HCT116 (cell line): ENCODE results near the gene POLR1A. TPM values are rescaled to one million over a fixed set of nuclear protein-coding genes. Genes with fewer than 3 reads are reported as not detected.

Source experiments
- ATAC-seq: fragments of 200-7000 bp; cut with Tn5 transposase; 2 replicates; pipeline ENCODE4 v1.9.1; 2020; ENCODE audit warnings: mild to moderate bottlenecking, moderate library complexity
- BruUV-seq: library from RNA; stranded (reverse); fragments of 400-500 nt; replicated peaks from 2 replicates; lab custom pipeline; 2021; lab: Mats Ljungman, UMichigan
- CTCF ChIA-PET: fragments of 300-600 bp; sonication (Branson Sonifier 250); formaldehyde crosslinking; loops from one replicate; lab custom pipeline; 2021; ENCODE audit warnings: antibody characterized with exemption; lab: Charles Lee
- POLR2A ChIA-PET: fragments of 300-600, 350-600 bp; sonication (Branson Sonifier 250); formaldehyde crosslinking; loops from one replicate; lab custom pipeline; 2021; ENCODE audit warnings: antibody characterized with exemption; lab: Charles Lee
- RAD21 ChIA-PET, 2 experiments: fragments of 300-600 bp; sonication (Branson Sonifier 250); formaldehyde crosslinking; loops; one replicate each; lab custom pipeline; 2023; ENCODE audit warnings: low total read pairs in 2 of 2; ENCODE audit not compliant: uncharacterized antibody in 2 of 2, unreplicated experiment in 2 of 2, low non-redundant PET in 1 of 2; lab: Charles Lee
- DNase-seq: peaks from one replicate; pipeline ENCODE4 v3.0.0-alpha.2; 2010; ENCODE audit warnings: low read depth, low spot score
- H2AFZ ChIP-seq: fragments of 200-600 bp; shearing (Covaris generic), sonication (generic); 2 replicates; pipeline ENCODE4 v1.6.1; 2017; ENCODE audit warnings: low read depth, mixed run types, mixed read lengths, antibody characterized with exemption, low read length; ENCODE audit not compliant: poor library complexity, severe bottlenecking
- H3K27ac ChIP-seq: 2 replicates; pipeline ENCODE4 v1.5.1; 2012; ENCODE audit warnings: low read depth, low read length
- H3K27me3 ChIP-seq: fragments of 200-600 bp; sonication (generic); 2 replicates; pipeline ENCODE4 v1.6.1; 2016; ENCODE audit warnings: mixed run types, low read length, mixed read lengths; ENCODE audit not compliant: insufficient read depth
- H3K36me3 ChIP-seq, 2 experiments: fragments of 200-500 bp in 1 of 2; fragments of 200-600 bp in 1 of 2; sonication (Bioruptor generic) in 1 of 2; sonication (generic) in 1 of 2; 2 replicates each; pipeline versions ENCODE4 v1.5.1 to v1.6.1; 2014 to 2016; ENCODE audit warnings: low read length in 2 of 2, inconsistent platforms in 1 of 2, mixed read lengths in 1 of 2, mixed run types in 1 of 2; ENCODE audit not compliant: insufficient read depth in 2 of 2, control insufficient read depth in 1 of 2
- H3K4me1 ChIP-seq, 2 experiments: fragments of 200-600 bp in 1 of 2; sonication (generic) in 1 of 2; 2 replicates each; pipeline versions ENCODE4 v1.5.1 to v1.6.1; 2012 to 2017; ENCODE audit warnings: low read length in 2 of 2, inconsistent platforms in 1 of 2, mild to moderate bottlenecking in 1 of 2, mixed read lengths in 1 of 2, mixed run types in 1 of 2, moderate library complexity in 1 of 2; ENCODE audit not compliant: insufficient read depth in 2 of 2, control insufficient read depth in 1 of 2
- H3K4me2 ChIP-seq: fragments of 200-600 bp; sonication (generic); 2 replicates; pipeline ENCODE4 v1.6.1; 2017; ENCODE audit warnings: mixed run types, low read length, mixed read lengths
- H3K4me3 ChIP-seq, 2 experiments: fragments of 200-600 bp in 1 of 2; sonication (generic) in 1 of 2; replicated peaks in 1 of 2; 2 replicates each; pipeline ENCODE4 v1.5.1; 2011 to 2016; ENCODE audit warnings: low read length in 2 of 2, control low read depth in 1 of 2, low read depth in 1 of 2, mild to moderate bottlenecking in 1 of 2, mixed read lengths in 1 of 2, mixed run types in 1 of 2
- H3K79me2 ChIP-seq: fragments of 200-600 bp; sonication (generic); 2 replicates; pipeline ENCODE4 v1.6.1; 2017; ENCODE audit warnings: mild to moderate bottlenecking, mixed run types, low read length, moderate library complexity, mixed read lengths; ENCODE audit not compliant: insufficient read depth
- H3K9ac ChIP-seq: fragments of 200-600 bp; sonication (generic); 2 replicates; pipeline ENCODE4 v1.6.1; 2016; ENCODE audit warnings: low read length, mixed read lengths
- H3K9me2 ChIP-seq: fragments of 200-600 bp; sonication (generic), shearing (Covaris generic); 2 replicates; pipeline ENCODE4 v1.6.1; 2017; ENCODE audit warnings: mixed run types, mild to moderate bottlenecking, moderate library complexity; ENCODE audit not compliant: insufficient read depth
- H3K9me3 ChIP-seq, 2 experiments: fragments of 200-500 bp in 1 of 2; fragments of 200-600 bp in 1 of 2; sonication (Bioruptor generic) in 1 of 2; sonication (generic) in 1 of 2; 2 replicates each; pipeline ENCODE4 v1.6.1; 2014 to 2017; ENCODE audit warnings: low read length in 2 of 2, mixed read lengths in 2 of 2, inconsistent platforms in 1 of 2, low read depth in 1 of 2, mild to moderate bottlenecking in 1 of 2, mixed run types in 1 of 2, moderate library complexity in 1 of 2; ENCODE audit not compliant: control insufficient read depth in 1 of 2, insufficient read depth in 1 of 2
- H4K20me1 ChIP-seq: fragments of 200-600 bp; sonication (generic), shearing (Covaris generic); 2 replicates; pipeline ENCODE4 v1.6.1; 2017; ENCODE audit warnings: mixed run types, mild to moderate bottlenecking, moderate library complexity; ENCODE audit not compliant: insufficient read depth
- CBX3 ChIP-seq: IDR thresholded peaks from 2 replicates; pipeline ENCODE4 v1.6.1; 2012; ENCODE audit warnings: low read depth
- CEBPB ChIP-seq: IDR thresholded peaks from 2 replicates; pipeline ENCODE4 v1.6.1; 2012; ENCODE audit warnings: low read depth
- CTCF ChIP-seq, 3 experiments: fragments of 200-600 bp in 1 of 3; sonication (generic) in 1 of 3; IDR thresholded peaks in 2 of 3; conservative IDR thresholded peaks in 1 of 3; 2 replicates each; pipeline ENCODE4 v1.5.1; 2012 to 2017; ENCODE audit warnings: low read depth in 2 of 3, low read length in 2 of 3, antibody characterized with exemption in 1 of 3, borderline replicate concordance in 1 of 3, control low read depth in 1 of 3, mild to moderate bottlenecking in 1 of 3, mixed read lengths in 1 of 3, mixed run types in 1 of 3, moderate library complexity in 1 of 3; ENCODE audit not compliant: insufficient read depth in 1 of 3
- EZH2 ChIP-seq: fragments of 200-600 bp; sonication (generic); IDR thresholded peaks from 2 replicates; pipeline ENCODE4 v1.6.1; 2017; ENCODE audit warnings: antibody characterized with exemption, mixed run types
- RAD21 ChIP-seq: IDR thresholded peaks from 2 replicates; pipeline ENCODE4 v1.6.1; 2012; ENCODE audit warnings: low read depth, mild to moderate bottlenecking
- SIN3A ChIP-seq: IDR thresholded peaks from 2 replicates; pipeline ENCODE4 v1.6.1; 2012; ENCODE audit warnings: low read depth
- ZFX ChIP-seq: fragments of 450-650 bp; IDR thresholded peaks from 2 replicates; pipeline ENCODE4 v1.6.1; 2017
- intact Hi-C: fragments of 100-400 bp; cut with micrococcal nuclease; formaldehyde crosslinking; loops from 2 replicates; pipeline ENCODE4 v1.10.0; 2022
- total RNA-seq: library from RNA; stranded (reverse); gene quantifications from one replicate; pipeline ENCODE4 v1.2.1, GENCODE V29; 2021; ENCODE audit not compliant: unreplicated experiment
- TF ChIP-seq, protein P1 (sequence below): IDR thresholded peaks from 2 replicates; pipeline ENCODE4 v1.6.1; 2012; ENCODE audit warnings: low read depth

Gene POLR1A
- total RNA-seq, 1 experiment from 2014 or later, result 46.6 TPM

- Histone ChIP-seq H3K9me3 (no peaks in the 10 kb centered on the region), H3K9me2 (no peaks in the 10 kb centered on the region), H3K4me3 (no peak overlapping the region), H3K4me2 (no peak overlapping the region), H2AFZ (no peak overlapping the region), H3K4me1 (no peaks in the 10 kb centered on the region), H3K36me3 (peaks cover 26 to 44% of the 10 kb centered on the region in 2 experiments), H3K27me3 (no peaks in the 10 kb centered on the region), H3K79me2 (0 out of 2 replicates have a peak, but pooled peaks cover 6% of the 10 kb centered on the region), H4K20me1 (no peaks in the 10 kb centered on the region), H3K9ac (no peak overlapping the region), H3K27ac (no peak overlapping the region)
- intact Hi-C loops, result loop anchor here (10.0 kb wide), 1 partner anchor 355 kb away; no protein-coding TSS in a partner anchor
- DNase-seq (peak; percentile 24), ATAC-seq (peak; percentile 94)
- CTCF ChIA-PET, result interaction anchor here (0.9 to 6.7 kb wide), 7 partner anchors 44 to 351 kb away, joined by 3 to 95 read pairs (median 4); no protein-coding TSS in a partner anchor
- POLR2A ChIA-PET, result no interaction called here
- RAD21 ChIA-PET, result interaction anchor here (1.6 to 3.5 kb wide), 3 partner anchors 250 to 253 kb away, joined by 5 to 22 read pairs (median 6); no protein-coding TSS in a partner anchor
- TF ChIP-seq CBX3 (no peak), CEBPB (no peak), ZFX (no peak), EZH2 (no peak), RAD21 (peak; percentile 79), SIN3A (no peak), CTCF (IDR thresholded peaks at IDR 0.05 in 2 of 3, conservative IDR thresholded peaks at IDR 0.05 in 1 of 3; ENCODE audit: borderline replicate concordance in 1 of 3, insufficient read depth in 1 of 3, low read depth in 2 of 3, low read length in 2 of 3) (peak; percentile 75 to 89 (median 84))
- TF ChIP-seq, protein P1, sequence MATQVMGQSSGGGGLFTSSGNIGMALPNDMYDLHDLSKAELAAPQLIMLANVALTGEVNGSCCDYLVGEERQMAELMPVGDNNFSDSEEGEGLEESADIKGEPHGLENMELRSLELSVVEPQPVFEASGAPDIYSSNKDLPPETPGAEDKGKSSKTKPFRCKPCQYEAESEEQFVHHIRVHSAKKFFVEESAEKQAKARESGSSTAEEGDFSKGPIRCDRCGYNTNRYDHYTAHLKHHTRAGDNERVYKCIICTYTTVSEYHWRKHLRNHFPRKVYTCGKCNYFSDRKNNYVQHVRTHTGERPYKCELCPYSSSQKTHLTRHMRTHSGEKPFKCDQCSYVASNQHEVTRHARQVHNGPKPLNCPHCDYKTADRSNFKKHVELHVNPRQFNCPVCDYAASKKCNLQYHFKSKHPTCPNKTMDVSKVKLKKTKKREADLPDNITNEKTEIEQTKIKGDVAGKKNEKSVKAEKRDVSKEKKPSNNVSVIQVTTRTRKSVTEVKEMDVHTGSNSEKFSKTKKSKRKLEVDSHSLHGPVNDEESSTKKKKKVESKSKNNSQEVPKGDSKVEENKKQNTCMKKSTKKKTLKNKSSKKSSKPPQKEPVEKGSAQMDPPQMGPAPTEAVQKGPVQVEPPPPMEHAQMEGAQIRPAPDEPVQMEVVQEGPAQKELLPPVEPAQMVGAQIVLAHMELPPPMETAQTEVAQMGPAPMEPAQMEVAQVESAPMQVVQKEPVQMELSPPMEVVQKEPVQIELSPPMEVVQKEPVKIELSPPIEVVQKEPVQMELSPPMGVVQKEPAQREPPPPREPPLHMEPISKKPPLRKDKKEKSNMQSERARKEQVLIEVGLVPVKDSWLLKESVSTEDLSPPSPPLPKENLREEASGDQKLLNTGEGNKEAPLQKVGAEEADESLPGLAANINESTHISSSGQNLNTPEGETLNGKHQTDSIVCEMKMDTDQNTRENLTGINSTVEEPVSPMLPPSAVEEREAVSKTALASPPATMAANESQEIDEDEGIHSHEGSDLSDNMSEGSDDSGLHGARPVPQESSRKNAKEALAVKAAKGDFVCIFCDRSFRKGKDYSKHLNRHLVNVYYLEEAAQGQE, result no peak
- no TSS peak for BruUV-seq
These were observed 25.4 kb downstream of the POLR1A start for GRCh38 chr2:86079981-86080911.
